Endothelial cell of hepatic sinusoid (primary cell): ENCODE results near the gene DOC2B.
"Not testable (repeated sequence)": the region's sequence is repeated elsewhere in the genome, so short reads cannot be mapped to it uniquely, and the experiment has no call there.

Experiments used
- in situ Hi-C: cut with HindIII; loops from 2 replicates; pipeline ENCODE4 v1.10.0; 2017; ENCODE audit warnings: low sequenced_read_pairs

The DOC2B gene

DNA sequence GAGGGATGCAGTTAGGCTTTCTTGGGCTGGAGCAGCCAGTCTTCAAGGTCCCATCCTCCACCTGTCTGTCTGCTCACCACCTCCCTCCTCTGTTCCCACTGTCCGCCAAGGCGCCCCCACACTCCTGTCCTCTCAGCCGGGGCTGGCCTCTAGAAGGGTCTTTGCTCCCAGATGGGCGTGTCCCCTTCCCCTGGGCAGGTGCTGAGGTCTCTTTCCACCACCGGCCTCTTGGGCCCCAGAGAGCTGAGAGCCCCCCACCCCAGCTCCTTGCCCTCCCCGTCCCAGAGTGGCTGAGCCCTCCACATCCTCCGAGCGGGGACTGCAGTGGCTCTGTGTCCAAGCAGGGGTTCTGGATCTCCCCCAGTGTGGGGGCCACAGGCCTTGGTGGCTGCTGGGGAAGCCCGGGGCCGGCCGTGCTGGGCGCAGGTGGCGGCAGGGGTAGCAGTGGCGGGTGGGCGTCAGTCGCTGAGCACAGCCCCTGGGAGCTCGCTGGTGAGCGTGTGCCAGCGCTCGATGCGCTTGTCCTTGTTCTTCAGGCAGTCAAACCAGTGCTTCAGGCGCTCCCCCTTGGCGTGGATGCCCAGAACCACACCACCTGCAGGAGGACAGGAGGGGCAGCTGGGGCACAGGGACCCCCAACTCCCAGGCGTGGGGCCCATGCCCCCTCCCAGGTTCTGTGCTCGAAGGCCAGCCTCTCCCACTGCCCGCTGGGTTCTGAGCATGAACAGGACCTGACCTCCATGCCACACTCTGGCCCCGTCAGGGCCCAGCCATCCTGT lies 34.3 kb downstream of the DOC2B start:
- in situ Hi-C loops = loop anchor here (5.0 kb wide), 1 partner anchor 40 kb away; no protein-coding TSS in a partner anchor

DNA sequence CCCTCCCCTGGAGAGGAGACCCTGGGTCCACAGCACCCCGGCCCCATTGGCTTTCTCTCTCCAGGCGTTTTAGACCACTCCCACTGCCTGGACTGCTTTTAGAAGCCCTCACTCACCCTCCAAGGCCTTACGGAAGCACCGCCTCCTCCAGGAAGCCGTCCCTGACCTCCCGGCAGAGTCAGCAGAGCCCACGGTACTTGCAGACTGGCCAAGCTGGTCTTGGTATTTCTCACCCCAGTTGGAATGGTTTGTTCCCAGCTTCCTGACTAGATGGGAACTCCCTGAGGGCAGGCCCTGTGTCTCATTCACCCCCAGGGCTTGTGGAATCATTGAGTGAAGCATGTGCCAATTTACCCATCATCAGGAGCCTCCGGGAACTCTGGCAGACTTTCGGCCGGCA lies 34.9 kb downstream of the DOC2B start:
- in situ Hi-C loops = loop anchor here (5.0 kb wide), 1 partner anchor 41 kb away; no protein-coding TSS in a partner anchor

DNA sequence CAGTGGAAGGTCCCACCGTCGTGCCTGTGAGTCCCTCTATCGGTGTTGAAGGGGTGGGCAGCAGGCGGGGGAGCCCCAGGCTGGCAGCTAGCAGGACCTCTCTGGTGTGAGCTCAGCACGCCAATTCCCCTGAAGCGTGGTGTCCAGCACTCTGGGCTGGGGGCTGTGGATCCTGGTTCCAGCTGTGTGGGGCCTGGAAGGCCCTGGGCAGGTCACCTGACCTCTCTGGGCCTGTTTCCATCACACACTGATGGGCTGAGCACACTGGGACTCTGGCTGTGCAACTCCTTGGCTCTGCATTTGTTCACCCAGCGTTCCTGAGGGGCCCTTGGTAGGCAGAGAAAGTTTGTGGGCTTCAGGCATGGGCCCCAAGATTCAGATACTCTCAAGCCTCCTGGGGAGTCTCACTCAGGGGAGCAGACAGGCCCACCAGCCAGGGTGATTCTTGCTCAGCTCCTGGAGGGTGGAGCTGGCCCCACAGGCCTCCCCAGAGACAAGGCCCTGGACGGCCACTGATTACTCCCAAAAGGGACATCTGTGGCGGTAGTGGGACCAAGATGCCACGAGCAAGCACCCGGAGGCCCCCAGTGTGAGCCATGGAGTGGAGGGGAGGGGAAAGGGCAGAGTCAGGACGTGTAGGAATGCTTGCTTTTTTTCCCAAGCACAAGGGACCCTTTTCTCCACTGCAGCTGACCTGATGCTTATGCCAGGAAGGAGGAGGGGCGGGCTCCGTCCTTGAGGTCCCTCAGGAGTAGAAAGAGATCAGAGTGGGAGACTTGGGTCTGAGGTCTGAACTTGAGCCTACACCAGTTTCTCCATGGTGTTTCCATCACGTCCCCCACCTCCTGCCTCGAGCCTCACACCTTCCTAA lies 35.5 kb downstream of the DOC2B start:
- in situ Hi-C loops = loop anchor here (5.0 kb wide), 1 partner anchor 41 kb away; no protein-coding TSS in a partner anchor

DNA sequence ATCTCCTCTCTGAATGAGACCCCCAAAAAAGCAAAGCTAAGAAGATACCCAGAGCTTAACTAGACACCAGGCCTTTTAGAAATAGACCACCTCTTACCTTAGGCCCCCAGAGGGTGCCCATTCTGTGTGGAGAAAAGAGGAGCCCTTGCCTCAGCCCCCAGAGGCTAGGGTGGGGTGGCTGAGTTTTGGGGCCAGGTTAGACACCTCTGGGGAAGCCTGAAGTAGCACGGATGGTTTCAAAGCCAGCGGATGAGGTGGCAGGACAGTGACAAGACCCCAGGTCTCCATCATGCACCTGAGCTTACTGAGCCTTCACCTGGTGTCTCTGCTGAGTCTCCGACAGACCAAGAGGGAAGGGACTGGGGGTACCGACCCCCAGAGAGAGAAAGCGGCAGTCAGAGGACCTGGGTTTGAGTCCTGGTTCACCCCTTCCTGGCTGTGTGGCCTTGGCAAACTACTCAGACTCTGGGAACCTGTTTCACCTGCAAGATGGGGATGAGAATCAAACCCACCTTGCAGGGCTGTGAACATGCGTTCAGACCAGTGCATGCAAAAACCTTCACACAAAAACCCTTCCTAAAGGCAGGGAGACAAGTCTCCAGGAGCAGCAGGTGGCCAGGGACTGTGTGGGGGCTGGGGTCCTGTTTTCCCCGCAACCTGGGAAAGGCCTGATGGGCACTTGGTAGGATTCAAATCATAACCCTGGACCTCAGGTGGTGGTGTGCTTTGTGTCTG lies 36.3 kb downstream of the DOC2B start:
- in situ Hi-C loops = loop anchor here (5.0 kb wide), 1 partner anchor 42 kb away; no protein-coding TSS in a partner anchor

DNA sequence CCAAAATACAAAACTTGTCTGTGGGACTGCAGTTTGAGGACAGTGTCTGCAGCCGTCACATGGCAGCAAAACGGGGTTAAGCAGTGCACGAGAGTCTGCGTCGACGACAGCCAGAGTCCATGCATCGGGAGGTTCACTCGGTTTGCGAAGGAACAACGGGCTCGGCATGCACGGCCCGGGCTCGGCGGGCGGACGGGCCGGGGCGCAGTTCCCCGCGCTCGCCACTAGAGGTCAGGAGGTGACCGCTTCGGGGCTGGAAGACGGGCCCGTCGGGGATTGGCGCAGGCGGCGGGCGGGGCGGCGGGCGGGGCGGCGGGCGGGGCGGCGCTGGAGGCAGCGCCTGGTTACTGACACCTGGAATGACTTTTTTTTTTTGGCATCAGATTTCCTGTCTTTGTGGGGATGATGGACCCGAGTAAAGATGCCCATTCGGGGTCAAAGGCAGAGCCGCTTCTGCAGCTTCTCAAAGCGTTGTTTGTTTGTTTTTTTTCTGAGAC lies 37.6 kb downstream of the DOC2B start:
- in situ Hi-C loops = no loop called here

DNA sequence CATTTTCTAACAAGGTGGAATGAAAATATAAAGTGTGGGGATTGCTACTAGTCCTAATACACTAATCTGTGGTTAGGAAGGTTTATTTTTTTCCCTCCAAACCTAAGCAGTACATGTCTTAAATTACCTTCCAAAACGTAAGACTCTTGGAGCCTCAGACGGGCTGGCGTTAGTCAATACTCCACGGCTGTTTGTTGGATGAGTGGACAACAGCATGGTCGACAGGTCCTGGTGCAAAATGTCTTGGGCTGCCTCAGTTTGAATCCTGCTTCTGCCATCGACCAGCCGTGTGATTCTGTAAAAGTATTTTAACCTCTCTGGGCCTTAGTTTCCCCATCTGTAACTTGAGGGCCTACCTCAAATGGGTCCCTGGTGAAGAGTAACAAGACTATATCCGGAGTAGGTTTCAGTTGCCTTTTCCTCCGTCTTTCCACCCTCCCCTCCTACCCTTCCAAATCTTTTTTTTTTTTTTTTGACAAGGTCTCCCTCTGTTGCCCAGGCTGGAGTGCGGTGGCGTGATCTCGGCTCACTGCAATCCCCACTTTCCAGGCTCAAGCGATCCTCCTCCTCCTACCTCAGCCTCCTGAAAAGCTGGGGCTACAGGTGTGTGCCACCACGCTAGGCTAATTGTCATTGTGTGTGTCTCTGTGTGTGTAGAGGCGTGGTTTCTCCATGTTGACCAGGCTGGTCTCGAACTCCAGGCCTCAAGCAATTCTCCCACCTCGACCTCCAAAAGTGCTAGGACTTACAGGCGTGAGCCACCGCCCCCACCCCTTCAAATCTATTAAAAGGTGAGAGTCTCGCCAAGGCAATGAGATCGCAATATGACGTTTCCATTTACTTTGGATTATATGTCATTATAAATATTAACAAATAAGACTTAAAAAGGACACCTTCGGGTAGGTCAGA lies 38.3 kb downstream of the DOC2B start:
- in situ Hi-C loops = no loop called here

DNA sequence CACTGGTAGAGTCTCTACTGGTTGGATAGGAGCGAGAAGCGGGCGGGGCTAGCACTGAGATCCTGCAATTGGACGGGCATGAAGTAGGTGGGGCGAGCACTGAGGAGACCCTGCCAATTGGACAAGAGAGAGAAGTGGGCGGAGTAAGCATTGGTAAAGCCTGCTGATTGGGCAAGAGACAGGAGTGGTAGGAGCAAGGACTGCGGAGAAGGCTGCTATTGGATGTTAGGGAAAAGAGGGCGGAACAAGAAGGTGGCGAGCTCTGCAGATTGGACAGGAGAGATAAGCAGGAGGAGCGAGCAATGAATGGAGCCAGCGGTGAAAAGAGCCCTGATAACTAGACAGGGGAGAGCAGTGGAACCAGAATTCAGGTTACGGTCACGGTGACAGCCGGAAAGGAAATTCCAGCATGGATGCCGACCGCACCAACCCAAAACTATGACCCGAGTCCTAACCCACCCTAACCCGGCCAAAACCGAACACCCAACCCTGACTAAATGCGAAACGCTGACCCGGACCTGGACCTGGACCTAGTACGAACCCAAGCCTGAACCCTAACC lies 39.3 kb downstream of the DOC2B start:
- in situ Hi-C loops = no loop called here

DNA sequence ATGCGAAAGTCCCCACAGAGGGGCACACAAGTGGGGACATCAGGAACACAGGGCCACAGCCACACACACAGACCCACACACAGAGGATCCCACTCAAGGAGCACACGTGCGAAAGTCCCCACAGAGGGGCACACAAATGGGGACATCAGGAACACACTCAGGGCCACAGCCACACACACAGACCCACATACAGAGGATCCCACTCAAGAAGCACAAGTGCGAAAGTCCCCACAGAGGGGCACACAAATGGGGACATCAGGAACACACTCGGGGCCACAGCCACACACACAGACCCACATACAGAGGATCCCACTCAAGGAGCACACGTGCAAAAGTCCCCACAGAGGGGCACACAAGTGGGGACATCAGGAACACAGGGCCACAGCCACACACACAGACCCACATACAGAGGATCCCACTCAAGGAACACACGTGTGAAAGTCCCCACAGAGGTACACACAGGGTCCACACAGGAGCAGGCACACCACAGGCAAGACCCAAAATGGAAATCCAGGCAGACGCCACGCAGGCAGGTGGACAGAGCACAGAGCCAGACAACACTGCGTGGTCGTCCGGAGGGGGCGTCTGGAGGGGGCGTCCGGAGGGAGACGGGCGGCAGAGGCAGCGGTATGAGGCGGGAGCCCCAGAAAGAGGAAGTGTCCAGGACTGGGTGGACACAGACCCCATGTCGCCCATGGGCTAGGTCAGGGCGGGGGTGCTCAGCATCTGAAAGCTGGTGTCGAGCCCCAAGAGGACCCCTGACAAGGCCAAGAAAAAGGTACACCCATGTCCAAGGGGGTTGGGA lies 41.8 kb downstream of the DOC2B start:
- in situ Hi-C loops = not testable (repeated sequence)

DNA sequence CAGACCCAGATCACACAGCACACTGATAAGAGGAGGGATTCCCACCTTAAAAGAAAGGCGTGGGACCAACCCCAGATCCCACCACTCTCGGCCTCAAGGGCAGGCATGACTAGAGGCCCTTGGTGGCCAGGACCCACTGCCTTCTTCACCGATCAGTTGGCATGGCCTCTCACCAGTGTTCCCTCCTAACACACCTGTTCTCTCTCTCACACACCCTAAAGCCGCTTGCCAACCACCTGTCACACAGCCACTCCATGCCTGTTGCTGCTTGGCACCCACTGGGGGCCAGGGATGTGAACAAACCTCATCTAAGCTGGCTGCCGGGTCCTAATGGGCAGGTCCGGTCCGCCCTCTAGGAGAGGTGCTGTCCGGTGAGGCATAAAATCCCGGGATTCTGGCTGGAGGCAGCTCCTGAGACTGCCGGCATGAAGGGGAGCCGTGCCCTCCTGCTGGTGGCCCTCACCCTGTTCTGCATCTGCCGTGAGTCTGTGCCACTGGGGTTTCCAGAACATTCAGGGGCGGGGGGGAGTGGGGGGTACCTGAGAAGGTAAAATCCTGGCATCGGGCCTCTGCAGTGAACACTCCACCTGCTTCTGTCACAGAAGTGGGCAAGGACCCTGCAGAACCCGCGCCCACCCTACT lies 44.2 kb downstream of the DOC2B start, which contains the start of gene SCGB1C2:
TSS of gene SCGB1C2 (plus strand) at position 404 of the 642 bp plus-strand sequence. CDS start at position 426, 22 bp downstream.
- in situ Hi-C loops = not testable (repeated sequence)

DNA sequence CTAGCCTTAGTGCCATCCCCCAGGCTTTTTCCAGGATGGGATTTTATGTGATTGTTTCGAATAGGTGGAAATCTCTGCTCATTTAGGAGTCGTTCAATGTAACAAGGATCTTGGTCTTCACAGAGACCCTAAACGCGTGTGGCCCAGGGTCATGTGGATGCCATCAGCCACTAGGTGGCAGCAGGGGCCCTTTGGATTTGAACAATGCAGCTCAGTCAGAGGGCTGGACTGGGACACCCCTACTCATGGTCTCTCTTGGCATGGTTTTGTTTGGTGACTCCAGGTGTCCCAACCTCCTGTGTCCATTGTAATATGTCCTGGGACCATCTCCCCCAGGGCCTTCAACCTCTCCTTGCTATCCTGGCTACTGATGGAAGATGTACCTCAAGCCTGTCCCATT lies 44.9 kb downstream of the DOC2B start:
- in situ Hi-C loops = not testable (repeated sequence)

DNA sequence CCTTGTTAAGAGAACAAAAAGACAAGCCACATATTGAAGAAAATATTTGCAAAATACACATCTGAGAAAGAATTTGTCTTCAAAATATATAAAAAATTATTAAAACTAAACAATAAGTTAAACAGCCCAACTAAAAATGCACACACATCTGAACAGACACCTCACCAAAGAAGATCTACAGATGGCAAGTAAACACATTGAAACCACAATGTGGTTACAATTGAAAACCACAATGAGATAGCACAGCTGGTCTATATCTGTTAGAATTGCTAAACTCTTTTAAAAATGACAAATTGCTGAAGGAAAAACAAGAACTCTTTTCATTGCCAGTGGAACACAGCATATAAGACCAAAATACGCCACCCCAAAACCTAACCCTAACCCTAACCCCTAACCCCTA lies 45.6 kb downstream of the DOC2B start:
- in situ Hi-C loops = not testable (repeated sequence)

DNA sequence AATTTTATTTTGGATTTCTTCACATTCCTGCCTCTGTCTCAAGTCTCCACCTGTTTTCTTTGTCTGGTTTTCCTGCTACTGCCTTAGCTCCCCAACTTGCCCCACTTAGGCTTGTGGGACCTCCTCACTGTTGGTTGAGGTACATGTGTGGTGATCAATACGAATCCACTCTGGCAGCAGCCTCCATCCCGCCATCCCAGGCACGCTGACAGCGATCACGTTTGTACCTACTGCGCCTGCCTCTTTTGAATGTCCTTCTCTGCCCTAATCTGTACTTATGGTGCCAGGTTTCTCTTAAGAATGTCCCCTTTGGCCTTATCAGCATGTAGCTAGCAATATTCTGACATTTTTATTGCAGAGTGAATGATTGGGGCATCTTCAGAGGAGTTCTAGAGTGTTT lies 46.4 kb downstream of the DOC2B start:
- in situ Hi-C loops = not testable (repeated sequence)

DNA sequence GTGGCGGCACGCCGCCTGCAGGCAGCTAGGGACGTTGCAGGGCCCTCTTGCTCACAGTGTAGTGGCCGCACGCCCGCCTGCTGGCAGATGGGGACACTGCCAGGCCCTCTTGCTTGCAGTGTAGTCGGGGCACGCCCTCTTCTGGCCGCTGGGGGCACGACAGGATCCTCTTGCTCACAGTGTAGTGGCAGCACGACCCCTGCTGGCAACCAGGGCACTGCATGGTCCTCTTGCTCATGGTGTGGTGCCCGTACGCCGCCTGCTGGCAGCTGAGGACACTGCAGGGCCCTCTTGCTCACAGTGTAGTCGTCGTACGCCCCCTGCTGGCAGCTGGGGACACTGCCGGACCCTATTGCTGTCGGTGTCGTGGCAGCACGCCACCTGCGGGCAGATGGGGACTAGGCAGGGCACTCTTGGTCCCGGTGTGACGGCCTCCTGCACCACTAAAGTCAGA lies 47.1 kb downstream of the DOC2B start:
- in situ Hi-C loops = not testable (repeated sequence)

DNA sequence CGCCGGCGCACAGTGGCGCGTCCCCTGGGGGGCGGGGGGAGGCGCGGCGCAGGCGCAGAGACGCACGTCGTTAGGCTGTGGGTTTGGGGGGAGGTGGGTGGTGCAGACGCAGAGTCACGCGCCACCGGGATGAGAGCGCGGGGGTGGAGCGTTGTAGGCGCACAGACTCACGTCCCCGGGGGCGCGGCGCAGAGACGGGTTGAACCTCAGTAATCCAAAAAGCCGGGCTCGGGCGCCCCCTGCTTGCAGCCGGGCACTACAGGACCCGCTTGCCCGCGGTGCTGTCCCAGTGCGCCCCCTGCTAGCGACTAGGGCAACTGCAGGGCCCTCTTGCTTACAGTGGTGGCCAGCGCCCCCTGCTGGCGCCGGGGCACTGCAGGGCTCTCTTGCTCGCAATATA lies 47.5 kb downstream of the DOC2B start:
- in situ Hi-C loops = not testable (repeated sequence)

DNA sequence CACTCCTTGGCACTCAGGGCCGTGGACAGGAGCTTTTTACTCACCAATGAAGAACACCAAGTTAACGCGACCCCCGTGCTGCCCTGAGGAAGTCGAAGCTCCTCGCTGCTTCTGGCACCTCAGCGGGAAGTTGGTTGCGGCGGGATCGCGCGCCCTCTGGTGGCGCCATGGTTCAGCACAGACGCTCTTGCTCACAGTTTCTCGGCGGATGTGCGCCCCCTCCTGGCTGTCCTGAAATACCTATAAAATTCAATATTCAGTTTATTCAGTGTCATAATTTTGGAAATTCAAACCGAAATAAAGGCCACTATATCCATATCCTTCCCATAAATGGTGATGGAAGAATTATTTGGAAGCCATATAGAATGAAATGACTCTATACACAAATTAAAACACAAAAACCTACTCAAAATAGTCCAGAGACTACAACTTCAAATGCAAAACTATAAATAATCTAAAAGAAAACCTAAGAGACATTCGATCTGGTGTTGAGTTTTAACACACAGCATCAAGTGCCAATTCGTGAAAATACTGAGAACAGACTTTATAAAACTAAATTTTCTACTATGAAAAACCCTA lies 63.0 kb downstream of the DOC2B start:
- in situ Hi-C loops = not testable (repeated sequence)

DNA sequence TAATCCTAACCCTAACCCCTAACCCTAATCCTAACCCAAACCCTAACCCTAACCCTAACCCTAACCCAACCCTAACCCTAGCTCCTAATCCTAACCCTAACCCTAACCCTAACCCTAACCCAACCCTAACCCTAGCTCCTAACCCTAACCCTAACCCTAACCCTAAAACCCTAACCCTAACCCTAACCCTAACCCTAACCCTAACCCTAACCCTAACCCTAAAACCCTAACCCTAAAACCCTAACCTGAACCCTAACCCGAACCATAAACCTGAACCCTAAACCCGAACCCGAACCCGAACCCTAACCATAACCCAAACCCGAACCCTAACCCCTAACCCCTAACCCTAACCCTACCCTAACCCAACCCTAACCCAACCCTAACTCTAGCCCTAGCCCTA lies 68.3 kb downstream of the DOC2B start:
- in situ Hi-C loops = not testable (repeated sequence)
